Fibroblast of lung (primary cell): ENCODE measurements around the gene ITGA2.

Source experiments
- CTCF ChIP-seq, 2 donors: IDR thresholded peaks in 1 of 2; conservative IDR thresholded peaks in 1 of 2; 1 replicate in 1 of 2; 2 replicates in 1 of 2; pipeline ENCODE4 v1.5.1; 2011 to 2012; ENCODE audit warnings: low read length in 2 of 2, control low read depth in 1 of 2, inconsistent platforms in 1 of 2, low read depth in 1 of 2, mild to moderate bottlenecking in 1 of 2
- EZH2 ChIP-seq: IDR thresholded peaks from 2 replicates; pipeline ENCODE4 v1.5.1; 2012; ENCODE audit warnings: low read length, control low read depth, mild to moderate bottlenecking; ENCODE audit errors: missing control alignments

- TF ChIP-seq CTCF (conservative IDR thresholded peaks at IDR 0.05 in 1 of 2, IDR thresholded peaks at IDR 0.05 in 1 of 2; ENCODE audit: low read depth in 1 of 2, low read length in 2 of 2), result no peak
- no peak for TF ChIP-seq EZH2
These were observed at the start of gene ITGA2 for GRCh38 chr5:52989025-52989780.
